IMR-90 (cell line): Measurements from ENCODE around the gene GUCY1A2. TPM values are rescaled to one million over a fixed set of nuclear protein-coding genes. Genes with fewer than 3 reads are reported as not detected.

ENCODE experiments used
- ATAC-seq: fragments of 200-7000 bp; cut with Tn5 transposase; 2 replicates; pipeline ENCODE4 v1.9.1; 2020; ENCODE audit warnings: low read depth, mild to moderate bottlenecking, moderate library complexity
- BruUV-seq: library from RNA; stranded (reverse); fragments of 400-500 nt; replicated peaks from 2 replicates; lab custom pipeline; 2021; lab: Mats Ljungman, UMichigan
- CTCF ChIA-PET: fragments of 300-600 bp; formaldehyde crosslinking; extraction: SDS; loops from one replicate; lab custom pipeline; 2021; ENCODE audit warnings: antibody characterized with exemption; lab: Yijun Ruan, JAX
- POLR2A ChIA-PET: fragments of 300-600 bp; sonication (Branson Sonifier 250); formaldehyde crosslinking; loops from one replicate; lab custom pipeline; 2022; ENCODE audit warnings: antibody characterized with exemption; ENCODE audit not compliant: unreplicated experiment; lab: Charles Lee
- DNase-seq: peaks from one replicate; pipeline ENCODE4 v3.0.0; 2013
- H2AFZ ChIP-seq: replicated peaks from 2 replicates; pipeline ENCODE3; 2013; ENCODE audit warnings: low read length, mild to moderate bottlenecking; ENCODE audit not compliant: poor library complexity
- H2AK5ac ChIP-seq: 2 replicates; pipeline ENCODE4 v1.6.1; 2013; ENCODE audit warnings: low read depth, low read length, inconsistent platforms
- H2AK9ac ChIP-seq: replicated peaks from 2 replicates; pipeline ENCODE3; 2013; ENCODE audit warnings: mild to moderate bottlenecking, low read depth, low read length, moderate library complexity; ENCODE audit not compliant: poor library complexity
- H2BK120ac ChIP-seq: 2 replicates; pipeline ENCODE4 v1.6.1; 2013; ENCODE audit warnings: low read depth, low read length, inconsistent platforms
- H2BK15ac ChIP-seq: 3 replicates; pipeline ENCODE4 v1.6.1; 2013; ENCODE audit warnings: low read depth, low read length, inconsistent platforms
- H2BK20ac ChIP-seq: 2 replicates; pipeline ENCODE4 v1.6.1; 2013; ENCODE audit warnings: low read depth, mild to moderate bottlenecking, inconsistent platforms, low read length, moderate library complexity
- H2BK5ac ChIP-seq: 2 replicates; pipeline ENCODE4 v1.6.1; 2013; ENCODE audit warnings: mild to moderate bottlenecking, low read depth, low read length, inconsistent platforms; ENCODE audit not compliant: poor library complexity, severe bottlenecking
- H3K14ac ChIP-seq: replicated peaks from 2 replicates; pipeline ENCODE4 v1.6.1; 2013; ENCODE audit warnings: low read depth, low read length, inconsistent platforms
- H3K18ac ChIP-seq: 2 replicates; pipeline ENCODE4 v1.6.1; 2013; ENCODE audit warnings: low read depth, low read length, control low read depth
- H3K23ac ChIP-seq: 2 replicates; pipeline ENCODE4 v1.6.1; 2013; ENCODE audit warnings: low read depth, low read length, inconsistent platforms
- H3K27ac ChIP-seq: 2 replicates; pipeline ENCODE4 v1.5.1; 2013; ENCODE audit warnings: mild to moderate bottlenecking, control low read depth, low read length; ENCODE audit not compliant: insufficient read depth
- H3K27me3 ChIP-seq: 2 replicates; pipeline ENCODE4 v1.6.1; 2013; ENCODE audit warnings: low read length; ENCODE audit not compliant: control insufficient read depth, insufficient read depth
- H3K36me3 ChIP-seq: 2 replicates; pipeline ENCODE4 v1.6.1; 2013; ENCODE audit warnings: low read length, mixed read lengths; ENCODE audit not compliant: control insufficient read depth, insufficient read depth
- H3K4ac ChIP-seq: 2 replicates; pipeline ENCODE4 v1.6.1; 2013; ENCODE audit warnings: low read depth, low read length, inconsistent platforms
- H3K4me1 ChIP-seq: 2 replicates; pipeline ENCODE4 v1.6.1; 2013; ENCODE audit warnings: low read length, mixed read lengths; ENCODE audit not compliant: control insufficient read depth, insufficient read depth
- H3K4me2 ChIP-seq: 2 replicates; pipeline ENCODE4 v1.6.1; 2013; ENCODE audit warnings: low read depth, mild to moderate bottlenecking, control low read depth, low read length, moderate library complexity
- H3K4me3 ChIP-seq: 2 replicates; pipeline ENCODE4 v1.5.1; 2013; ENCODE audit warnings: low read depth, mild to moderate bottlenecking, control low read depth, low read length, moderate library complexity; ENCODE audit not compliant: insufficient read depth
- H3K56ac ChIP-seq: 2 replicates; pipeline ENCODE4 v1.6.1; 2013; ENCODE audit warnings: low read length, inconsistent platforms; ENCODE audit not compliant: insufficient read depth; ENCODE audit errors: extremely low read depth
- H3K79me1 ChIP-seq, 2 experiments: 2 replicates each; pipeline ENCODE4 v1.6.1; 2013; ENCODE audit warnings: low read length in 2 of 2, inconsistent platforms in 1 of 2, low read depth in 1 of 2
- H3K9ac ChIP-seq: 2 replicates; pipeline ENCODE4 v1.6.1; 2013; ENCODE audit warnings: low read depth, low read length, control low read depth
- H3K9me1 ChIP-seq: 2 replicates; pipeline ENCODE4 v1.6.1; 2013; ENCODE audit warnings: low read length, inconsistent platforms; ENCODE audit not compliant: insufficient read depth
- H3K9me3 ChIP-seq: 2 replicates; pipeline ENCODE4 v1.6.1; 2013; ENCODE audit warnings: low read length; ENCODE audit not compliant: control insufficient read depth, insufficient read depth
- H4K20me1 ChIP-seq: 2 replicates; pipeline ENCODE4 v1.6.1; 2013; ENCODE audit warnings: low read length, inconsistent platforms; ENCODE audit not compliant: insufficient read depth
- H4K5ac ChIP-seq: 2 replicates; pipeline ENCODE4 v1.6.1; 2013; ENCODE audit warnings: mild to moderate bottlenecking, low read depth, low read length, control low read depth
- H4K8ac ChIP-seq, 2 experiments: 2 replicates each; pipeline ENCODE4 v1.6.1; 2013; ENCODE audit warnings: low read depth in 2 of 2, low read length in 2 of 2, control low read depth in 1 of 2, inconsistent platforms in 1 of 2
- H4K91ac ChIP-seq: 2 replicates; pipeline ENCODE4 v1.6.1; 2013; ENCODE audit warnings: low read depth, low read length, inconsistent platforms; ENCODE audit not compliant: insufficient read depth
- BHLHE40 ChIP-seq: fragments of 150-350 bp; IDR thresholded peaks from 2 replicates; pipeline ENCODE4 v1.6.1; 2016; ENCODE audit warnings: mild to moderate bottlenecking, low read depth, low read length
- CEBPB ChIP-seq: IDR thresholded peaks from 2 replicates; pipeline ENCODE4 v1.6.1; 2012; ENCODE audit warnings: low read depth, low read length, improper control_type of control experiment
- MXI1 ChIP-seq: IDR thresholded peaks from 2 replicates; pipeline ENCODE4 v1.6.1; 2012; ENCODE audit warnings: low read depth, mild to moderate bottlenecking, low read length, moderate library complexity, borderline replicate concordance
- NFE2L2 ChIP-seq: fragments of 150-350 bp; IDR thresholded peaks from 2 replicates; pipeline ENCODE4 v1.6.1; 2016; ENCODE audit warnings: low read depth, mild to moderate bottlenecking, low read length
- POLR2A ChIP-seq: IDR thresholded peaks from 2 replicates; pipeline ENCODE4 v1.6.1; 2012; ENCODE audit warnings: mild to moderate bottlenecking, low read depth, low read length
- SMC3 ChIP-seq: fragments of 150-350 bp; IDR thresholded peaks from 2 replicates; pipeline ENCODE4 v1.6.1; 2016; ENCODE audit warnings: low read depth, mild to moderate bottlenecking, antibody characterized with exemption, low read length, moderate library complexity
- WGBS, 2 experiments: methylation state at CpG; one replicate each; pipeline versions ENCODE4 v1.1.5 to v1.1.7; 2013; ENCODE audit warnings: missing lambda C conversion rate in 2 of 2; ENCODE audit not compliant: insufficient read length in 1 of 2; ENCODE audit errors: extremely low coverage in 2 of 2; 5-methylcytosine and 5-hydroxymethylcytosine counted together
- dilution Hi-C: fragments of 300-500 bp; cut with HindIII; formaldehyde crosslinking; loops from one replicate; pipeline ENCODE4 v1.14.3; 2018; ENCODE audit warnings: low sequenced_read_pairs; ENCODE audit not compliant: unreplicated experiment
- in situ Hi-C: fragments of 300-500 bp; cut with MboI; formaldehyde crosslinking; loops from 3 replicates; pipeline ENCODE4 v1.14.3; 2019; ENCODE audit warnings: low sequenced_read_pairs, inconsistent platforms, mixed read lengths
- intact Hi-C: fragments of 100-400 bp; cut with micrococcal nuclease; formaldehyde crosslinking; loops from 2 replicates; pipeline ENCODE4 v1.10.0; 2022
- polyA plus RNA-seq, 3 experiments: library from polyadenylated mRNA; depleted of rRNA; stranded (reverse); fragments of >200 nt; gene quantifications; 2 replicates each; pipeline ENCODE4 v1.2.3, GENCODE V29; 2012; ENCODE audit warnings: low replicate concordance in 1 of 3
- total RNA-seq: library from RNA; depleted of rRNA; stranded (reverse); fragments of >200 nt; gene quantifications from 2 replicates; pipeline ENCODE4 v1.2.3, GENCODE V29; 2012
- TF ChIP-seq, protein P1 (sequence below): conservative IDR thresholded peaks from 2 replicates; pipeline ENCODE4 v1.5.1; 2012; ENCODE audit warnings: mild to moderate bottlenecking, low read depth, low read length, improper control_type of control experiment
- TF ChIP-seq, protein P2 (sequence below): fragments of 150-350 bp; IDR thresholded peaks from 2 replicates; pipeline ENCODE4 v1.6.1; 2017; ENCODE audit warnings: mild to moderate bottlenecking, antibody characterized with exemption, low read length, low read depth
- TF ChIP-seq, protein P3 (sequence below): fragments of 150-350 bp; IDR thresholded peaks from 2 replicates; pipeline ENCODE4 v1.6.1; 2016; ENCODE audit warnings: low read depth, mild to moderate bottlenecking, low read length, moderate library complexity, borderline replicate concordance

The GUCY1A2 gene
- total and polyA plus RNA-seq, 2 of the 4 experiments (the other 2 are of a cell fraction) = under 0.01 to 0.03 TPM

DNA sequence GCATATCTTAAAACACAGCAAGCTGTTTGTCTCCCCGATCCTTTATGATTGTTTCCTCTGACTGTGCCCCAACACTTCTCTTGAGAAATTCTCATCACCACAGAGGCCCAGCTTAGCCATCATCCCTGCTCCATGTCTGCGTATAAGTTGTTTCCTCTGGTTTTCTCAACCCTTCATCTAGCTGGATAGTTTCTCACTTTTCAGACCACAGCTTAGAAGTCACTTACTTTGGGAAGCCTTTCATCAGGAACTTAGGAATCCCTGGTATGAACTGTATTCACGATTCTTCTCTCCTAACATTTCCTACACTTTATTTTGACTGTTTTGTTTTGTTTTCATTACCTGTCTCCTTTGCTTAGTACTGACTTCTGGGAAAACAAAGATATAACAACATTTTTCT is 295.2 kb downstream of the GUCY1A2 start:
- intact Hi-C loops (loop anchor here (5.0 to 10.0 kb wide), 2 partner anchors 294 to 568 kb away; partner anchors contain the start of gene GUCY1A2), dilution Hi-C loops (no loop called here), in situ Hi-C loops (no loop called here)
- no peak overlapping the region for H2BK5ac ChIP-seq
- POLR2A ChIA-PET = no interaction called here
- no peak for DNase-seq
- WGBS, 2 experiments = no CpG with 5 or more reads among the region's 3 CpGs
- no peak overlapping the region for H3K4ac ChIP-seq
- no peaks in the 10 kb centered on the region for H4K20me1 ChIP-seq
- H4K91ac ChIP-seq = no peak overlapping the region
- no TSS peak for BruUV-seq
- CTCF ChIA-PET = no interaction called here
- TF ChIP-seq BHLHE40 (no peak), MXI1 (no peak), SMC3 (no peak), NFE2L2 (no peak), POLR2A (no peak), CEBPB (no peak)
- TF ChIP-seq, protein P1, sequence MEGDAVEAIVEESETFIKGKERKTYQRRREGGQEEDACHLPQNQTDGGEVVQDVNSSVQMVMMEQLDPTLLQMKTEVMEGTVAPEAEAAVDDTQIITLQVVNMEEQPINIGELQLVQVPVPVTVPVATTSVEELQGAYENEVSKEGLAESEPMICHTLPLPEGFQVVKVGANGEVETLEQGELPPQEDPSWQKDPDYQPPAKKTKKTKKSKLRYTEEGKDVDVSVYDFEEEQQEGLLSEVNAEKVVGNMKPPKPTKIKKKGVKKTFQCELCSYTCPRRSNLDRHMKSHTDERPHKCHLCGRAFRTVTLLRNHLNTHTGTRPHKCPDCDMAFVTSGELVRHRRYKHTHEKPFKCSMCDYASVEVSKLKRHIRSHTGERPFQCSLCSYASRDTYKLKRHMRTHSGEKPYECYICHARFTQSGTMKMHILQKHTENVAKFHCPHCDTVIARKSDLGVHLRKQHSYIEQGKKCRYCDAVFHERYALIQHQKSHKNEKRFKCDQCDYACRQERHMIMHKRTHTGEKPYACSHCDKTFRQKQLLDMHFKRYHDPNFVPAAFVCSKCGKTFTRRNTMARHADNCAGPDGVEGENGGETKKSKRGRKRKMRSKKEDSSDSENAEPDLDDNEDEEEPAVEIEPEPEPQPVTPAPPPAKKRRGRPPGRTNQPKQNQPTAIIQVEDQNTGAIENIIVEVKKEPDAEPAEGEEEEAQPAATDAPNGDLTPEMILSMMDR = no peak
- TF ChIP-seq, protein P2, sequence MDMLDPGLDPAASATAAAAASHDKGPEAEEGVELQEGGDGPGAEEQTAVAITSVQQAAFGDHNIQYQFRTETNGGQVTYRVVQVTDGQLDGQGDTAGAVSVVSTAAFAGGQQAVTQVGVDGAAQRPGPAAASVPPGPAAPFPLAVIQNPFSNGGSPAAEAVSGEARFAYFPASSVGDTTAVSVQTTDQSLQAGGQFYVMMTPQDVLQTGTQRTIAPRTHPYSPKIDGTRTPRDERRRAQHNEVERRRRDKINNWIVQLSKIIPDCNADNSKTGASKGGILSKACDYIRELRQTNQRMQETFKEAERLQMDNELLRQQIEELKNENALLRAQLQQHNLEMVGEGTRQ = no peak
- TF ChIP-seq, protein P3, sequence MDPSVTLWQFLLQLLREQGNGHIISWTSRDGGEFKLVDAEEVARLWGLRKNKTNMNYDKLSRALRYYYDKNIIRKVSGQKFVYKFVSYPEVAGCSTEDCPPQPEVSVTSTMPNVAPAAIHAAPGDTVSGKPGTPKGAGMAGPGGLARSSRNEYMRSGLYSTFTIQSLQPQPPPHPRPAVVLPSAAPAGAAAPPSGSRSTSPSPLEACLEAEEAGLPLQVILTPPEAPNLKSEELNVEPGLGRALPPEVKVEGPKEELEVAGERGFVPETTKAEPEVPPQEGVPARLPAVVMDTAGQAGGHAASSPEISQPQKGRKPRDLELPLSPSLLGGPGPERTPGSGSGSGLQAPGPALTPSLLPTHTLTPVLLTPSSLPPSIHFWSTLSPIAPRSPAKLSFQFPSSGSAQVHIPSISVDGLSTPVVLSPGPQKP = no peak
- H4K5ac ChIP-seq = no peak overlapping the region
- H3K9ac ChIP-seq = no peak overlapping the region
- no peak for ATAC-seq
- H2AFZ ChIP-seq = no peak overlapping the region
- no peaks in the 10 kb centered on the region for H3K27me3 ChIP-seq
- H3K18ac ChIP-seq = no peak overlapping the region
- no peak overlapping the region for H2AK9ac ChIP-seq
- no peak overlapping the region for H3K14ac ChIP-seq
- H2AK5ac ChIP-seq = no peak overlapping the region
- H3K23ac ChIP-seq = no peak overlapping the region
- no peak overlapping the region for H3K27ac ChIP-seq
- H3K4me1 ChIP-seq = no peaks in the 10 kb centered on the region
- no peak overlapping the region for H3K4me3 ChIP-seq
- H3K56ac ChIP-seq = no peak overlapping the region
- H2BK15ac ChIP-seq = no peak overlapping the region
- no peak overlapping the region for H3K4me2 ChIP-seq
- no peaks in the 10 kb centered on the region for H3K9me1 ChIP-seq
- no peak overlapping the region for H2BK20ac ChIP-seq
- H3K9me3 ChIP-seq = no peaks in the 10 kb centered on the region
- no peaks in the 10 kb centered on the region for H3K79me1 ChIP-seq
- H4K8ac ChIP-seq = no peak overlapping the region
- H2BK120ac ChIP-seq = no peak overlapping the region
- H3K36me3 ChIP-seq = no peaks in the 10 kb centered on the region
